ENCODE data around the gene ERO1A.

GRCh38 chr14:52607061-52607460 is 88.3 kb downstream of the ERO1A start:
- no peak for TF ChIP-seq CTCF (IDR thresholded peaks at IDR 0.05; ENCODE audit: low read depth, low read length)
- no peak for TF ChIP-seq POLR2A (IDR thresholded peaks at IDR 0.05; ENCODE audit: extremely low read depth, insufficient read length)

All from NB4 (cell line).